GM21381 (cell line): ENCODE results near the gene FAM168A.
"Not testable (repeated sequence)": the region's sequence is repeated elsewhere in the genome, so short reads cannot be mapped to it uniquely, and the experiment has no call there.

Experiments used
- ATAC-seq: cut with Tn5 transposase; IDR thresholded peaks from one replicate; pipeline ENCODE4 v1.9.1; 2021; ENCODE audit warnings: mild to moderate bottlenecking, moderate library complexity; ENCODE audit not compliant: unreplicated experiment

Gene FAM168A

DNA sequence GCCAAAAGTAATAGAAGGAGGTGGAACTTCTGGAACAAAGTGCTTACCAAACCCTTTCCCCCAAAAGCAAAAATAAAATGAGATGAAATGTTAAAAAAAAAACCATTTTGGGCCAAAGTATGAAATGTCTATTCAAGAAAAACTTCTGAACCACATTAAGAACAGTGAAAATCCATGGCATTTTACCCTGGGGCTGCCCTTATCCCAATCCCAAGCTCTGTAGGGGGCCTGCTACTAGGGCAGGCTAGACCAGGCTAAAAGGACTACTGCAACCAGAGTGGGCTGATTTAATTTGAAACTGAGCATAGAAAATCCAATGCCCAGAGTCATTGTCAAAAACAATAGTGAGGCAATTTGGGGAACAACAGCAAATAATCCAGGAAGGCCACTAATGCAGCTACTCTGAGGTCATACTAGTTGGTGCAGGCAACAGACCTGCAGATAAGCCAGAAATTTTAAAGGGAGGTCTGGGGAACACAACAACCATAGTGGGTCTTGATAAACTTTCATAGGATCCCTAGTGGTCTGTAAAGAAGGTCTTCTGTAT is 122.3 kb downstream of the FAM168A start:
- ATAC-seq = no peak

DNA sequence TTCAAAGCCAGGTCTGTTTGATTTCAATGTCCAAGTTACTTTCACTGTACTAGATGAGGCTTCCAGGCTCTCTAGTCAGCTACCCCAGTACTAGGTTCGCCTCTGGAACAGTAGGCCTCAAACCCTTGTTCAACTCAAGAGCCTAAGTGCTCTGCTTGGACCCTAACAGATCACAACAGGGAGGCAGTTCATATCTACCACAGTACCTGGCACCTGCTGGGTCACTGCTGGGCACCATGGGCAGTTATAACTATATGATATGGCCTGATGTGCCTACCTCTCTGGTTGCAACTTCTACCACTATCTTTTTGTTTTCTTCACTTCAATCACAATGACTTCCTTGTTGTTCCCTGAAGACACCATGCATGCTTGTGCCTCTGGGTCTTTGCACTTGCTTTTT is 124.7 kb downstream of the FAM168A start:
- no peak for ATAC-seq

DNA sequence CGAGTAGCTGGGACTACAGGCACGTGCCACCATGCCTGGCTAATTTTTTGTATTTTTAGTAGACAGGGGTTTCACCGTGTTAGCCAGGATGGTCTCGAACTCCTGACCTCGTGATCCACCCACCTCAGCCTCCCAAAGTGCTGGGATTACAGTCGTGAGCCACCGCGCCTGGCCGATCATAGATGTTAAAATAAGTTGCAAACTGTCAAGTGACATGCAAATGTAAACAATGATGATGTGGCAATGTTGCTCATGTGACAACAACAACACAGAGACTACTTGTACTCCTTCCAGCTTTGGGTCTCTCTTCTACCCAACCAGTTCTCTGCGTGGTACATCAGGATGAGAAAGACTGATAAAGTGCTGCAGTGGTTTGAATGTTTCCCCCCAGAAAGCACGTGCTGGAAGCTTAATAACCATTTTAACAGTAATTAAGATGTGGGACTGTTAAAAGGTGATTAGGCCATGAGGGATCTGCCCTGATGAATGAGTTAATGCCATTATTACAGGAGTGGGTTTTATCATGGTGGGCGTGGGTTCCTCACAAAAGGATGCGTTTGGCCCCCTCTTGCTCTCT is 127.8 kb downstream of the FAM168A start:
- not testable (repeated sequence) for ATAC-seq

DNA sequence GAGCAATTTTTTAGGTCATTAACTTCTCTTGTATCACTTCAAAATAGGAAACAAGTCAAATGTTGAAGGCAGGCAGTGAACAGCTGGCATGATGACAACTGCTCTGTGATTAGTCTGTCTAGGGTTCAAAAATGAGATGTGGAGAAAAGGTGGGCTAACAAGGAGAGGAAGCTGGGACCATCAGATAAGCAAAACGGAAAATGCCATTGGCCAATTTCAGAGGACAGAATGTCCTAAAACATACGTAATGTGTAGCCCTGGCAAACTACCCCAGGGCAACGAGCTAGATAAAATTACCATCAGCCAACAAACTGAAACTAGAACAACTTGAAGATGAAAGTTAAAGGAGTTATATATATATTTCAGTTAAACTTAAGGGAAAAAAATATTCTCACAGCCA is 128.5 kb downstream of the FAM168A start:
- ATAC-seq = no peak

DNA sequence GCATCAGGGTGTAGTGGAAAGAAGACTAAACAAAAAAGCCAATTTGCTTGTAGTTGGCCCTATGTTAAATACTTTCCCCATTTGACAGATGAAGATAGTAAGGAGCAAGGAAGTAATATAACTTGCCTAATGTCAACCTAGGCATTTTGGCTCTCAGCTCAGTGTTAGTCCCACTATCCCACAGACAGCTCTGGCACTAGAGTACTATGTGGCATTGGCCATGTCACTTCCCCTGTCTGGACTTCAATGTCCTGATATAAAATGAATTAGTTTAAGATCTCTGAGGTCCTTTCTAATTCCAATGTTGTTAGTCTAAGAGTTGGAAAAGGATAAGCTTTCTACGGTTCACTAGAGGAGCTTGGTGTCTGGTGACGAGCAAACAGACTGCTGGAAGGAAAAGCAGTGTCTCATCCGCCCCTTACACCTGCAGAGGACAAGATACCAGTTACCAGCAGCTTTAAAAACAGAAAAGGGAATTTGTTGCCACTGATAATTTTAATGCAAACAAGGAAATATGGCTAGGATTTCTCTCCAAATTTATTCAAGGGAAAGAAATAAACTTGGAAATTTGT is 129.2 kb downstream of the FAM168A start:
- no peak for ATAC-seq

DNA sequence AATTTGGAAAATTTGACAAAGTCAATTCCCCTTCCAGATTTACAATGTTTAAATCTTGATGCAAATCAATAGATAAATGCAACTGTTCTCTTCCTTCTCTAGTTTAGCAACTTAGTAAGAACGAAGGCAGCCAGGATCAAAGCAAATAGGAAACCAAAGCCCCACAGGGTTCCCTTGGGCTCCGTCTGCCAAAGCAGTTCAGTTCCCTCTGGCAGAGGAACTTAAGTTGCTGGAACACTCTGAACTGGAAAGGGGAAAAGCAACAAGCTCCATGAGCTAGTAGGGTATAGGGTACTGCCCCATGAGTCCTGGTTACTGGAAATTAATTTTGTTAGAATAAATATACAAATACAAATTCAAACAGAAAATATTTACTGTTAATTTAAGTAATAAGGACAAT is 130.4 kb downstream of the FAM168A start:
- ATAC-seq = no peak

DNA sequence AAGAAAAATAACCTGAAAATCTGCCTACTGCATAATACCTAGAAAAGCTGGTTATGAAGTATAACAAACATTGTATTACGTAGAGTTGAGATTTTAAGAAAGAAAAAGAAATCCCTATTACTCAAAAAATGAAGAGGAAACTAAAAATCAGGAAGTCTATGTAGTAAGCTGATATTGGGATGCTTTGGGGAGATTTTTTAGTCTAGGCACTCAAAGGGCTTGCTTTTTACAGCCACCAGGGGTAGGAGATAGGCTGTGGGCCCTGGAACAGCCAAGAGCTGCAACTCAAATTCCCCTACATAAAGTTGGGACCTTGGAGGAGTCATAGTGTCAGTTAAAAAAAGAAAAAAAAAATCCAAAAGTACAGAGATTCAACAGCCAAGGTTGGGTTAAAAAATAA is 131.3 kb downstream of the FAM168A start:
- ATAC-seq = no peak

DNA sequence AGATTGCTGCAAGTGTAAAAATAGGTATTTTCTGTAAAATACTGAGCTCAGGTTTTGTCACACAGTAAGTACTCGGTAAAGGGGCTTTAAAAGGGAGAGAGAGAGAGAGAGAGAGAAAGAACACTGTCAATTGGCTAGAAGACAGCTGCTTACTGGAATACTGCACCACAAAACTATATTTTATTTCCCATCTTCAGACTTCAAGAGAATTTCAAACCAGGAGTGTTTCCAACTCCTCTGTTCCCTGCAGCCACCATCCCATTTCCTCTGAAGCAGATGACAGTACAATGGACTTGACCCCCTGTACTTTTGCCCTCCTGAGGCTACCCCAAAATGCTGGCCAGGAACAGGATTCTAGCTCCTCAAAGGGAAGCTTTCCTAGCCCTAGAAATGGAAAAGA is 132.0 kb downstream of the FAM168A start:
- no peak for ATAC-seq

DNA sequence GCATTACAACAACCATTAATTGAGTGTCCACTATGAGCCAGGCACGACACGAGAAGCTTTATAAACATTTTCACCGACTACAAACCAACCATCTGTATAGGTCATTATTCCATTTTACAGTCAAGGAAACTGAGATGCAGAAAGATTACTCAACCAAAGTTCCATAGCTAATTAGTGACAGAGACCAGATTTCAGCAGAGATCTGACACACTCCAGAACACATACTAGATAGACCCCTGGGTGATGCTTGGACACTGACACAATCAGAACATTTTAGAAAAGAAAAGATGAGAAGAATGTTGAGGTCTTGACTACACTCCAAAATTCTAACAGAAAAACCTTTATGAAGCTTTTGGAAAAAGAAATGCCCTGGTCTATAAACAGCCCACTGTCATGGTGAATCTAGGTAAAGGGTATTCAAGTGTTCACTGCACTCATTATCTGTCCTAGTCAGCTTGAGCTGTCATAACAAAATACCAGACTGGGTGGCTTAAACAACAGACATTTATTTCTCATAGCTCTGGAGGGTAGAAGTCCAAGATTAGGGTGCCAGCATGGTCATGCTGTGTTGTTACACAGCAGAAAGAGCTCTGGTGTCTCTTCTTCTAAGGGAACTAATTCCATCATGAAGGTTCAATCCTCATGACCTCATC is 132.8 kb downstream of the FAM168A start:
- no peak for ATAC-seq

DNA sequence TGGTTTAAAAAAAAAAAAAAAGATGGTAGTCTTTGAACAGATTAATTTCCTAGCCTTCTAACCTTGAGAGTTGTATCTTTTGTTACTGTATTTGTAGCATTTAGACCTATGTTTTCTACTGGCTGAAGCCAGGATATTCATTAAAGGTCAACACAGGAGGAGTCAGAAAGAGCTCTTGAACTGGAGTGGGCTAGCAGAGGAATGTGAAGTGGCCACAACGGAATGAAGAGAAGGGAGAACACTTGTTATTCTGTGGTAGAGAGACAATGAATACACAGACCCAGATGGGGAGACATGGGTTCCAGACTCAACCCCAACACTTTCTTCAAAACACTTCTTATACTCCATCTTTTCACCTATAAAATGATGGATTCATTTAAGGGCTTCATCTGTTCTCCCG is 133.6 kb downstream of the FAM168A start:
- ATAC-seq = no peak

DNA sequence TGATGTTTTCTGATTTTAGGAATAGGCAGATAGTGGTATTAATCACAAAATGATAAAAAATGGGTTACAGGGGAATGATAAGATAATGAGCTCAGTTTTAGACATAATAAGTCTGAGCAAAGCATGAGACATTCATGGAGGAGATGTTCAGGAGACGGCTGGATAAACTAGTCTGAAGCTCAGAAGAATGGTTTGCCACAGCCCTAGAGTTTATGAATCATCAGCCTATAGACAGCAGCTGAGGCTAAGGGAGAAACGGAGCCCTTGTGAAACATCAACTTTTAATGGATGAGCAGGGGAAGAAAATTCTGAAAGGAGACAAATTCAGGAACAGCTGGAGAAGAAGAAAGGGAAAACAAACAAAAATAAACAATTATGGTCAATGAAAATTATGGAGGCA is 134.6 kb downstream of the FAM168A start:
- ATAC-seq = no peak

DNA sequence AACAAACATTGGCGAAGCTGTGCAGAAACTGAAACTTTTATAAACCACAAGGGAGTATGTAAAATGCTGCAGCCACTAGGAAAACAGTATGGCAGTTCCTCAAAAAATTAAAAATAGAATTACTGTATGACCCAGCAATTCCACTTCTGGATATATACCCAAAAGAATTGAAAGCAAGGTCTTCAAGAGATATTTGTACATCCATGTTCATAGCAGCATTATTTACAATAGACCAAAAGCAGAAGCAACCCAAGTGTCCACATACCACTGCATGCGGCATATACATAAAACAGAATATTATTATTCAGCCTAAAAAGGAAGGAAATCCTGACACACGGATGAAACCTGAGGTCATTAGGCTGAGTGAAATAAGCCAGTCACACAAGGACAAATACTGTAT is 135.9 kb downstream of the FAM168A start:
- no peak for ATAC-seq

DNA sequence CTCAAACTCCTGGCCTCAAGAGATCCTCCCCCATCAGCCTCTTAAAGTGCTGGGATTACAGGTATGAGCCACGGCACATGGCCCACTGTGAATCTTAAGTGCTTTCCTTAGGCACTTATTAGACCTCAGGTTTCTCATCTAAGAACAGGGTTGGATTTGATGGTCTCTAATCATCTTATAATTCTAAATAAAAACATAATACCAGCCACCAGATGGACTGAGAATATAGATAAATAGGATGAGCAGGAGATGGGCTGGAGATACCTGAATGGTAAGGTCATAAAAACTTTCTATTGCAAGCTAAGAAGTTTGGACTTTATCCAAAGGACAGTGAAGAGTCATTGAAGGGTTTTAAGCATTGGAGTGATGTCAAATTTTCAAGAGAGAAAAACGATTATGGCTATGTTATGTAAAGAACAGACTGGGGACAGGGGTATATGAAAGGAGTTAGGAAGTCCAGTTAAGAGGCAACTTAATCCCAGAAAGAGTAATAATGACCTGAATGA is 136.5 kb downstream of the FAM168A start:
- ATAC-seq = no peak

DNA sequence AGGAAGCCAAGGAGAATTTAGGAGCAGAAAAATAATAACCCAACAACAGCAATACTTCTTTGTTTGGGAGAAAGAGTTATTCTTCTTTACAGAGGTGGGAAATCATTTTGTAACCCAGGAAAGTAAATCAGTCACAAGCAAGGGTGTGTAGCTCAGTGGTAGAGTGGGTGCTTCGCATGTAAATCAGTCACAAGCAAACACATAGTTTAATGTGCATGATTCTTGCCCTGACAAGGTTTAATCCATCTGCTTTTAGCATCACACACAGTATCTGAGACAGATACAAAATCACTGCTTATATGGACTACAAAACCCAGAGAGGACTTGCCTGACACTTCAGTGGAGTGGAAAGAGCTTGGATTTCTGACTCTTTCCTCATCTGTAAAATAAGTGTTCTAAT is 139.7 kb downstream of the FAM168A start:
- ATAC-seq = no peak

DNA sequence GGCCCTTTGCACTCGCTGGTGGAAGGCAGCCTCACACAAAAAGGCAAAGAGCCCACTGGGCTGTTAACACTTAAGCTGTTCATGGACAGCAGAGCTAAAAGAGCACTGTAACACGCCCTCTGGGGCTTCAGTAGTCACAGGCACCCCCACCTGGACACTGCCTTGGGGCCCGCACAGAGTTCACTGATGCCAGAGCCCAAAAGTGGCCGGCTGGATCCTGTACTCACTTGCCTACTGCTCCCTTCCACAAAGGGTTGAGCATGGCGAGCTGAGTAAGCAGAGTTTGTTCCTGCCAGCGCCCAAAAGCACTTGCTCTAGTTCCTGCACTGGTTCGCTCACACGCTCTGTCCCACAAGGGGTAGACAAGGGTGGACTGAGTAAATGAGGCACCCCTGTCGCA is 142.9 kb downstream of the FAM168A start:
- no peak for ATAC-seq

DNA sequence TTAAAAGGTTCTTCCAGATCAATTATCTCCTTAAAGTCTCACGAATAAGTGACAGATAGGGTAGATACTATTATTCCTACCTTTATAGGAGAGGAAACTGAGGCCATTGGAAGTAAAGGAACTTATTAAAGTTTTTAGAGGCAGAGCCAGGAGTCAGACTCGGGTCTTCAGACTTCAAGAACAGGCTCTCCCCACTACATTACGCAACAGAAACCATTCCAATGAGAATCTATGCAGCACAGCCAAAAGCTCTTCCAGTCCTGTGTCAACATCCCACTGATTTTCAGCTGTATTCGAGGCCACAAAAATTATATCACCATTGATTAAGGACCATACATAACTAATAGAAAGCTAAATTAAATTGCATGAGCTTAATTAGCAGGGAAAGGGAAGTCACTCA is 144.3 kb downstream of the FAM168A start:
- ATAC-seq = no peak

DNA sequence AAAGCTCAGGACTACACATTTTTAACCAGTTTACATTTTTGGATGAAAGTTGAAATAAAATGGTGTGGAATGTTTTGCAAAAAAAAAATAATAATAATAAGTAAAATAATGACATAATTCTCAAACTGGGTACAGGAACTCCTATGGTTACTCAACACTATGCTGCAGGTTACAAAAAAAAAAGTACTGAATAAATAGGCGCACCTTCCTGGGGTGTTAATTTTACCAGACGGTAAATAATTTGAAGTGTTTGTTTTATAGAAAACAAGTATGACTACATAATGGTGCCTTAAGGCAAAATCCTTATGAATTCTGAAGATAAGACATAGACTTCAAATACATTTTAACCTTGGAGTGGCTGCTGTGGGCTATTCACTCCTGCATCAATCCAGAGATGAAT is 145.2 kb downstream of the FAM168A start:
- ATAC-seq = no peak

DNA sequence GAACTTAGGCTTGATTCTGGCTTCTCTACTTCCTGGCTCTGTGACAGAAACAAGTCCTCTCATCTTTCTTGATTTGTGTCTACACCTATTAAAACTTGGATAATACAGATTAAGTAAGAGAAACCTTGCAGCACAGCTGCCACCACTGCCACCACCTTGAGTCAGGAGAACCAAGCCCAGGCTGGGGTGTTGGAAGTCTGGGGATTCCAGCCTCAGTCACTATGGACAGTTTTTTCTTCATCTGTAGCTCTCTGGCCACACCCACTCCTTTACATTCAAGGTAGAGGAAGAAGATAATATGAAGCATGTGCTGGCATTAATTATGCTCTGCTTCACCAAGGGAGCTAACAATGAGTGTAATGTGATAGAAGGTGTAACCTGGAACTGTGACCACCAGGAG is 146.0 kb downstream of the FAM168A start:
- no peak for ATAC-seq

DNA sequence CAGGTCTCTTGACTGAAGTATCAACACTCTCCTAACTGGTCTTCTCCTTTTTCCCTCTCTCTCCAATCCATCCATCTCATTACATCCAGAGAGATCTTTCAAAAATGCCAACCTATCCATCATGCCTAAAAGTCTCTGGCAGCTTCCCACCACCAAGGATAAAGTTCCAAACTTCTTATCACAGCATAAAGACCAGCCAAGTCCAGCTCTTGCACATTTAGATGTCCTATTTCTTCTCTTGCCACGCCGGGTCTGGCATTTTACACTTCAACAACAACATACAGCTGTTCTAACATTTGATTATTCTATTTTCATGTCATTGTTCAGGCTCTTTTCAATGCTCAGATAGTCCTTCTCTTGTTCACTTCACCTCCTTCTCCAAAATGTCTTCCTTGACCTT is 151.1 kb downstream of the FAM168A start:
- ATAC-seq = no peak

DNA sequence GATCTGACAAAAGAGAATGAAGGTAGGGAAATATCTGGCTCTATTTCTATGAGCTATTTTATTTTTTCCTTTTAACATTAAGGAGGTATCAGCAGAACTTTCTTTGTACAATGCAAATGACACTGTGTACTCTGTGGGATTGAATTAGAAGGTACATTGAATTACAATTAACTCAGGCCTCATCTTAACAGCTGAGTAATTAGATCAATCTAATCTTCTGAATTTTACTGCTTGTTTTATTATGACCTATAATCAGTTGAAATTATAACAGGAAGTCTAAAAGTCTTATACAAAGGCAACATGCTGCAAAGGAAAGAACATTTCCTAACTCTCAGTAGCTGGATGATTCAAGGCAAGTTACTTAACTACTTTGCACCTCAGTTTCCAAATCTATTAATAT is 151.9 kb downstream of the FAM168A start:
- no peak for ATAC-seq

DNA sequence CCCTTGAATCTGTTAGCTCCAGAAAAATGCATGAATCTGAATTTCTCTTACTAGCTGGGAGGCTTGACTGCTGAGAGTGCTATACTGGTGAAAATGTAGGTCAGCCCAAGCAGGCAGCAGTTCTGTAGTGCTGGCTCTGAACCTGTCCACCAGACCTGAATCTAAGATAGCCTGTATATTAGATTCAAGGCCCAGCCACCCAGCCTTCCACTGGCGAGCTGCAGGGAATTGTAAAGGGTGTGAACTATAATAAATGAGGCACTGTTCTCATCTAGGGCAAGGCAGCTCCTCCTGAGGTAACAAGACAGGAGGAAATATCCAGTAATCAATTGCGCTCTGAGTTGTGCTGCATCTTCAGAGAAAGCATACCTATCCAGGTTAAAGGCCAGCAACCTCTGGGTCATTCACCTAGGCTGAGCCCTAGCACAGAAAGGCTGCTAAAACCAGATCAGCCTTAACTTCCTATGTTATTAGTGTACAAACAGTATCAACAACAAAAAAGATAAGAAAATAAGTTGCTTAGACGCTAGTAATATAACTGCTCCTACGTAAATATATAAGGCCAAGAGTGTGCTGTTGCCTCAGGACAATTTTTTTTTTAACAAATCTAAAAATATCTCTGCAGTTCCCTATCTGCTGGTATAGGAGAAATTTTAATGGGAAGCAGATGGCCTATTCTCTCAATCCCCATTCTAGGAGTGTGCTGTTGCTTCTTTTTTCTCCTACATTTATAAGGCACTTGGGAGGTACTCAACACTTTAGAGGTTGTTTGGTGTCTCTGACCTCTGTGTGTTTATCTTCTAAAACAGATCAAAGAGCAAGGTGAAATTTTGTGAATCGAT is 158.7 kb downstream of the FAM168A start:
- ATAC-seq = no peak
